Stimulated activated CD4-positive, alpha-beta T cell treated with anti-CD3 and anti-CD28 coated beads, Interleukin-12 subunit alpha, Interleukin-12 subunit beta, amount 100 ng/mL, for 4 hours (primary cell): Measurements from ENCODE around the gene SLC25A34.
A peak's percentile ranks its signal among the peaks of the same experiment; 100 is the strongest.
"Not testable (repeated sequence)": the region's sequence is repeated elsewhere in the genome, so short reads cannot be mapped to it uniquely, and the experiment has no call there.

ENCODE experiments used
- DNase-seq: peaks from one replicate; pipeline ENCODE4 v3.0.0-alpha.2; 2020

Gene SLC25A34

DNA sequence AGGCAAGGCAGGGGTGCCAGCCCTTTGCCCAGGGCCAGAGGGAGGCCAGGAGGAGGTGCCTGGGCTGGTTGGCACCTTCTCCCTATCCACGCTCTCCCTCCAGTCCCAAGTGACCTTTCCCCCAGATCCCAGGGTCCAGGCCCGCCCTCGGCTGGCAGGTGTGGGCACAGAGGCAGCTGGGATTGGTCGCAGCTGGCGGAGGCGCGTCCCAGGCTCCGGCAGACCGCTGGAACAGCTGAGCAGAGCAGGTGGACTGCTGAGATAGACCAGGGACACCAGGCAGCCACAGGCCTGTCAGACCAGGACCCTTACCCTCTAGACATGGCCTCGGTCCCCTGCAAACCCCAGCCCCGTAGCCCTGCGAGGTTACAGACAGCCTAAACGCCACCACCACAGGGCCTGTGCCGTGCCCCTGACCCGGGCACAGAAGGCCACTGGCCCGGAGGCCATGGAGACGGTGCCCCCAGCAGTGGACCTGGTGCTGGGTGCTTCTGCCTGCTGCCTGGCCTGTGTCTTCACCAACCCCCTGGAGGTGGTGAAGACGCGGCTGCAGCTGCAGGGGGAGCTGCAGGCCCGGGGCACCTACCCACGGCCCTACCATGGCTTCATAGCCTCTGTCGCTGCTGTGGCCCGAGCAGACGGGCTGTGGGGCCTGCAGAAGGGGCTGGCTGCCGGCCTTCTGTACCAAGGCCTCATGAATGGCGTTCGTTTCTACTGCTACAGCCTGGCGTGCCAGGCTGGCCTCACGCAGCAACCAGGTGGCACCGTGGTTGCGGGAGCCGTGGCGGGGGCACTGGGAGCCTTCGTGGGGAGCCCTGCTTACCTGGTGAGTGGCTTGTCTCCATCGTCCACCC lies at the start of gene SLC25A34:
Gene SLC25A34, plus strand, starts transcription at position 221 of the 854 bp plus-strand sequence. Its CDS starts 228 bp downstream, at position 449.
- DNase-seq = no peak

DNA sequence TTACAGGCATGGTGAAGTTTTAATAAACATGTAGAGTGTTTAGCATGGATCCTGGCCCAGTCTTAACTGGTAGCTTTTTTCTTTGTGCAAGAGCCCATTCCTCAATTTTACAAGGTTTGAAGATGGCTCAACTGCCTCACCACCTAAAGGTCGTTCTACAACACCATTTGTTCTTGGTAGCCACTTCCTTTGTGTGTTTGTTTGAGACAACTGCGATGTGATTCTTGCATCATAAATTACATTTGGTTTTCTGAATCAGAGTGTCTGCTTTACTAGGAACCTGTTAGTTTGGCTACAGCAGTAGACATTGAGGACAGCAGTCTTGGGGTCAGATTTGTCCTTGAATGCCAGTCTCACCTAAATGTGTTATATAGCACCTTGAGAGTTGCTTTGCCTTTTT lies 48.6 kb upstream of the SLC25A34 start:
- DNase-seq = no peak

DNA sequence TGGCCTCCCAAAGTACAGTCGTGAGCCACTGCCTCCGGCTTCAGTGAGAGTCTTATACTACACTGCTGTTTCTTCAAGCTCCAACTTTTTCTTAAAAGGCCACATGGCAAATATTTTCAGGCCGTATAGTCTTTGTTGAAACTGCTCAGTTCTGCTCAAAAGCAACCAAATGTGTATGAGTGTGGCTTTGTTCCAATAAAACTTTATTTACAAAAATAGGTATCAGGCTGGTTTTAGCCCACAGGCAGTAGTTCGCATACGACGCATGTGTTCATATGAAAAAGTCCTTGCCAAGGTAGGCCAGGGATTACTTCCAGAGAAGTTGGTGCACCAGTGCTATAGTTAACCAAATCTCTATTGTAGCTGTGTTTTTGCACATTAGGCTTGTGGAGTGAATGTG lies 45.7 kb upstream of the SLC25A34 start:
- no peak for DNase-seq

DNA sequence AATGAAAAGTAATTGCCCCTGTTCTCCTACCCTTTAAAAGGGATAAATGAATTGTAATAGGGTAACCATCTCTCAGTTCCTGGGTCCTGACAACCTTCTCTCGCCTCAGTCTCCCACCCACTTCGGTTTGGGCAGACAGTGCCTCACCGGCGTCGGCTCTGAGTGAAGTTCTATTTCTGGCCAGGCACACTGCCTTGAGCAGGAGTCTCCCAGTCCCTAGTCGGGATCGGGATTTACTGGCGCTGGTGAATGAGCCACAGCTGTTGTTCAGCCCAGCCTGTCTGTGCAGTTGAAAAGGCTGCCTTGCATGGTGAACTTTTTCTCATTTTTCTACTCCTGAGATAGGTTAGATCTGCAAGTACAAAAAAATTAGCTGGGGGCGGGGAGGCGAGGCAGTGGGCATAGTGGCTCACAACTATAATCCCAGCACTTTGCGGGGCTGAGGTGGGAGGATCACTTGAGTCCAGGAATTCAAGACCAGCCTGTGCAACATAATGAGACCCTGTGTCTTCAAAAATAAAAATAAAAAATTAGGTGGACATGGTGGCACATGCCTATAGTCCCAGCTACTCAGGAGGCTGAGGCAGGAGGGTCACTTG lies 44.5 kb upstream of the SLC25A34 start:
- DNase-seq = no peak

DNA sequence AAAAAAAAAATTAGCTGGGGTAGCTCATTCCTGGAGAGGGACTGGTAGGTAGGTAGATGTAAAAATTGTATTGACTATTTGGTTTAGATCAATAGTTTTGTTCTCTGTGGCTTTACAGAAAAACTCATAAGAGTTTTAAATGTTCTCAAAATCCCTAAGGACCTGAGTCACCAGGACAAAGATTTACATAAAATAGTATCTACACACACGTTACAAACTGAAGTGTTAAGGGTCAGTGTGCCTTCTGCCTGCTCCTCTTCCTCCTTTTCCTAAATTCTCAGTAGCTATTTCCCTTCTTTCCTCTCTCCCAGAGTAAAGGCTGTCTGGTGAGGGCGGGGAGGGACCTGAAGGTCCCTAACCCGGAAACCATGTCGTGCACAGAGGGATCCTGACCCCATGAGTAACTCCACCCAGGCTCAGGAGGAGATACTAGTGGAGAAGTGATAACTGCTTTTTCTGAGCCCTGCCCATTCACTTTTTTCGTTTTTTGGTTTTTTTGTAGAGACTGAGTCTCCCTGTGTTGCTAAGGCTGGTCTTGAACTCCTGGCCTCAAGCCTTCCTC lies 43.9 kb upstream of the SLC25A34 start:
- DNase-seq = no peak

DNA sequence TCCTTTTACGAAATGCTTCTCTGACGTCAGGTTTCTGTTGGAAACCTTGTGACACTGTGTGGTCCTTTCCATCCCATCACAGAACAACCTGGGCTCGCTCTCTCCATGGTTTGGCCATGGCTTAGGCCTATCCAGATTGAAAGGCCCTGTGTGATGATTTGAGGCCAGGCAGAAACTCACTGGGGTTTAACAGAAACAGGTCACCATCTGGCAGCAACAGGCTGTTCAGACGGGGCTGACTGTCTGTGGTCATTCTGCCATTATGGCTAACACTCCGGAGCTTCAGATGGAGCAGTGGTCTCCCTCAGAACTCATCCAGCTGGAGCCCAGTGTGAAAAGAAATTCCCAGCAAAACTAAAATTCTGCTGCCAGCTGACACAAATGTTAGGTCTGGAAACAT lies 42.7 kb upstream of the SLC25A34 start:
- no peak for DNase-seq

DNA sequence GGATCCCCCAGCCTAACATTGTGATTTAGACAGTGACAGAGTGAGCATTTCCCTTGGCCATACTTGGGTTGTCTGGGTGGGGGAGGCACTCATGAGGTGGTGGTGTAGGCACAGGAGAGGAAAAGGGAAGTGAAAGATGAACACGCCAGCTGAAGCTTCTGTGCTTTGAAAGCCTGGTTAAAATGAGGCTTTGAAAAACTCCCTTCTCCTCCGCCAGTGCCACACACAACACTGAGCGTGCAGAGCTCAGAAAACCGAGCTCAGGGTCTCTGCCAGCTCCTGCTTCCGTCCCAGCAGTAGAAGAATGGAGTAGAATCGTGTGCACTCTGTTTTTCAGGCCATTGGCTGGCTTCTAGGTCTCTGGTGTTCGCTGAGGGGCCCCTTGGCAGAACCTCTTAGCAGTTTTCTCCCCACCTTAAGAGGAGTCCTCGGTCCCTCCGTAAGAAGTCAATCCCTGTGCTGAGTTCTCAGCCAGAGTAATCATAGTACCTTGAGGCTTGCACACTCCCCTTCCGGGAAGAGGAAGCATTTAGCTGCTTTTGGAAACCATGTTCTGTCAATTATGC lies 39.0 kb upstream of the SLC25A34 start:
- DNase-seq = peak; percentile 16

DNA sequence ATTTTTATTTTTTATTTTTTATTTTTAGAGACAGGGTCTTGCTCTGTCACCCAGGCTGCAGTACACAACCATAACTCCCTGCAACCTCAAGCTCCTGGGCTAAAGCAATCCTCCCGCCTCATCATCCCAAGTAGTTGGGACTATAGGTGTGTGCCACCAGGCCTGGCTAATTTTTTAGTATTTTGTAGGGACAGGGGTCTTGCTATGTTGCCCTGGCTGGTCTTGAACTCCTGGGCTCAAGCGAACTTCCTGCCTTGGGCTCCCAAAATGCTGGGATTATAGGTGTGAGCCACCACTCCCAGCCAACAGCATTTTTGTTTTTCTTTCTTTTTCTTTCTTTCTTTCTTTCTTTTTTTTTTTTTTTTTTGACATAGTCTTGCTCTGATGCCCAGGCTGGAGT lies 37.9 kb upstream of the SLC25A34 start:
- no peak for DNase-seq

DNA sequence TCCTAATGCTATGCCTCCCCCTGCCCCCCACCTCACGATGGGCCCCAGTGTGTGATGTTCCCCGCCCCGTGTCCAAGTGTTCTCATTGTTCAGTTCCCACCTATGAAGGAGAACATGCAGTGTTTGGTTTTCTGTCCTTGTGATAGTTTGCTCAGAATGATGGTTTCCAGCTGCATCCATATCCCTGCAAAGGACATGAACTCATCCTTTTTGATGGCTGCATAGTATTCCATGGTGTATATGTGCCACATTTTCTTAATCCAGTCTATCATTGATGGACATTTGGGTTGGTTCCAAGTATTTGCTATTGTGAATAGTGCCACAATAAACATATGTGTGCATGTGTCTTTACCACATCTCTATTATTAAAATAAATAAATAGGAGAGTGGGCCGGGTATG lies 36.7 kb upstream of the SLC25A34 start:
- DNase-seq = not testable (repeated sequence)

DNA sequence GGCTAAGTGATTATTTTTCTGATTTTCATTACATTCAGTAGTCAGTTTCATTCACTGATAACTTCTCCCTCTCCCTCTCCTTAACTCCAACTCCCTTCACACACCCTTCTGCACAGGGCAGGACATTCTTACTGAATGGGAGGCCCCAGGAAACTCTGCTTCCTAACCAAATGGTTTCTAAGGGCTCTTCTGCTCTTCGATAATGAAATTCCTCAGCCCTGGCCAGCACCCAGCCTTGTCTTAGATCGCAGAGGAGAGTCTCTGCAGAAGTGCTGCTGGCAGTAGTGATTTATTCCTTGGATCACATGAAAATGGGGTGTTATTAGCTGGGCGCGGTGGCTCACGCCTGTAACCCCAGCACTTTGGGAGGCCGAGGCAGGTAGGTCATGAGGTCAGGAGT lies 35.5 kb upstream of the SLC25A34 start:
- DNase-seq = no peak

DNA sequence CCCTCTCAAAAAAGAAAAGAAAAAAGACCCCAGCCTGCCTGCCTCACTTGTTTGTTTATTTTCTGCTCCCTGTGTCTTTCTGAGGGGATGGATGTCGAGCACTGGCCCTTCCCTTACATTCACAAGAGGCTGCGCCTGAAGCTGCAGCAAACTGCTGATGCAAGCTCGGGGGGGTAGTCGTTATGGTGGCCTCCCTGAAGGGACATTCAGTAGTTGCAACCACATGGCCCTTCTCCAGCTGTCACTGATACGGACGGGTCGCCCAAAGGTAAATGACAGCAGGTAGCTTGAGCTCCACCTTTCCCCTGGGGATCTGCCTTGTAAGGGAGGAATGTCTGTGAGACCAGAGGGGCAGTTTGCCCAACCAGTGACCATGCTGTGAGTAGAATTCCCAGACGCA lies 34.3 kb upstream of the SLC25A34 start:
- DNase-seq = no peak

DNA sequence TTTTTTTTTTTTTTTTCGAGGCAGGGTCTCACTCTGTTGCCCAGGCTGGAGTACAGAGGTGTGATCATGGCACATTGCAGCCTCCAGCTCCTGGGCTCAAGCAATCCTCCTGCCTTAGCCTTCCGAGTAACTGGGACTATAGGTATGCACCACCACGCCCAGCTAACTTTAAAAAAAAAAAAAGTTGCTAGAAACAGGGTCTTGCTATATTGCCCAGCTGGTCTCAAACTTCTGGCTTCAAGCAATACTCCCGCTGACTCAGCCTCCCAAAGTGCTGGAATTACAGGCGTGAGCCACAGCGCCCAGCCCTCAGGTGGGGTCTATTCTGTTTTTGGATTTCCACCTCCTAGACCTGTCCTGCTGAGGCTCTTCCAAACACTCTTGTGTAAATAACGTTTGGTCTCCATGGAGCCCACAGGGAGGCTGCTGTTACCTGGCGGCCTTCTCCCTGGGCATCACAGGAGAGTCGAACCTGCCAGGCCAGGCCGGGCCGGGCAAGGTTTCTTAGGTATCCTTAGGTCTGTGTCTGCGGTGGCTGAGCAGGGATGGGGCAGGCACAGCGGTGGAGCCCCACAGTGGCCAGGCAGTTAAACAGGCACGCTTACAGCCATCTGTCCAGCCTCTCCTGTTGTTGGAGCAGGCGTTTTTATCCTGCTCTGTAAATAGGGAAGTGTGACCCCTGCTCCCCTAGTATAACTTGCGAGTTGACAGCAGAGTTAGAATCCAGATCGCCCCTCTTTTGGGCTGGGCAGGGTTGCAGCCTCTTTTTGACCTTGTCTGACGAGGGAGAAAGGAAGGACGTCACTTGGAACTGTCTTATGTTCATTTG lies 33.1 kb upstream of the SLC25A34 start:
- no peak for DNase-seq

DNA sequence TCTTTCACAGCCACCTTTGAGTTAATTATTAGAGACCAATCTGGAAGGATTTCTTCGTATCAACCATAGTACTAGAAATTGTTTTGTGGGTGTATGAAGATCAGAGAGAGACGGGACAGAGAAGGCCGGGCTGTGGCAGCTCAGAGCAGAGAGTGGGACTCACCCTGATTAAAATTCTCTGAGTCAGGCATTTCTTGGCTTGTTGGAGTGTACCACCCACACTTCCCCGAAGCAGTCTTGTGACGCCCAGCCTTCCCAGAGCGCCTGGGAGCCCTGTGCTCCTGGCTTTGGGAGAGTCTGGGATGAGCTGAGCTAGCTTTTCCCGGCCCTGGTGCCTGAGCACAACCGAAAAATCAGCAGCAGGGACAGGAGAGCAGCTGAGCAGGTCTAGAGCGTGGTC lies 32.5 kb upstream of the SLC25A34 start:
- DNase-seq = no peak

DNA sequence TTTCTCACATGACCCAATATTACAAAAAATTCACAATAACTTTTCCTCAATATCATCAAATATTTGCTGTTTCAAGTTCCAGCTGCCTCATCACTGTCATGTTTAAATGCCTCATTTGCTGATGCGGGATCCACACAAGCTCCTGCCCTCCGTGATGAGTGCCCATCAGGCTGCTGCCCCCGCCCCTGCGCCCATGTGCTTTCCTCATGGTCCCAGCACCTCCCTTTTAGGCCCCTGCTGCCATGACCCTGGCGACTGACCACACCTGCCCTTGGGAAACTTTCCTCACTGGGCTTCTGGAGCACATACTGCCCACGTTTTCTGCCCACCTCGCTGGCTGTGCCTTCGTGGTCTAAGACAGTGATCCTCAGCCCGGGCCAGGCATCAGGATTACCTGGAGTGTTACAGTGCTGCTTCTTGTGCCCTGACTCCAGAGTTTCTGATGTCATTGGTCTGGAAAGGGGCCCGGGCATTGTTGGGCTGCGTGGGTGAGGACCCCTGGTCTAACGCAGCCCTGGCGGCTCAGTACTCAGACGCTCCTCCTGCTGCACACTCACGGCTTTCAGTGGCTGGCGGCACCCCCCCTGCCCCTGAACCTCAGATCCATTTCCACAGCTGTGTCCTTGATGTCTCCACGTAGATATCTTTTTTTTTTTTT lies 31.4 kb upstream of the SLC25A34 start:
- DNase-seq = no peak

DNA sequence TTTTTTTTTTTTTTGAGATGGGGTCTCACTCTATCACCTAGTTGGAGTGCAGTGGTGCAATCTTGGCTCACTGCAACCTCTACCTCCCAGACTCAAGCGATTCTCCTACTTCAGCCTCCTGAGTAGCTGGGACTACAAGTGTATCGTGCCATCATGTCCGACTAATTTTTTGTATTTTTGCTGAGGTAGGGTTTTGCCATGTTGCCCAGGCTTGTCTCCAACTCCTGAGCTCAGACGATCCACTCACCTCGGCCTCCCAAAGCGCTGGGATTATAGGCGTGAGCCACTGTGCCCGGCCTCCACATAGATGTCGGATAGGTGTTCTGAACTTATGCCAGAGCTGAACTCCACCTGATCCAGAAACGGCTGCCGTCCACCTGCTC lies 30.9 kb upstream of the SLC25A34 start:
- no peak for DNase-seq

DNA sequence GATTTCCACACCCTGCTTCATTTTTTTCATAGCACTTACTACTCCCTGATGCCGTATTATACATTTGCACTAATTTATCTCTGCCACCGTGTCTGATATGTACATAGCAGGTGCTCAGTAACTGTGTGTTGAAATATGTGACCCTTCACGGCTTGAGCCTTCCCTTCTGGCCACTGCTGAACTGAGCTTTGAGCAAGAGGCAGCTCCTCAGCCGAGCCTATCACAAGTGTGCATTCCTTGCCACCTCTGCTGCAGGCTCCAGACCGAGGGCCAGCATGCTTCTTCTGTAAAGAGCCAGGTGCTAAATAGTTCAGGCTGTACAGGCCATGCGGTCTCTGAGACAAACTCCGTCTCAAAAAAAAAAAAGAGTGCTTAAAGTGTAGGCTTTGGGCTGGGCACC lies 29.3 kb upstream of the SLC25A34 start:
- no peak for DNase-seq

DNA sequence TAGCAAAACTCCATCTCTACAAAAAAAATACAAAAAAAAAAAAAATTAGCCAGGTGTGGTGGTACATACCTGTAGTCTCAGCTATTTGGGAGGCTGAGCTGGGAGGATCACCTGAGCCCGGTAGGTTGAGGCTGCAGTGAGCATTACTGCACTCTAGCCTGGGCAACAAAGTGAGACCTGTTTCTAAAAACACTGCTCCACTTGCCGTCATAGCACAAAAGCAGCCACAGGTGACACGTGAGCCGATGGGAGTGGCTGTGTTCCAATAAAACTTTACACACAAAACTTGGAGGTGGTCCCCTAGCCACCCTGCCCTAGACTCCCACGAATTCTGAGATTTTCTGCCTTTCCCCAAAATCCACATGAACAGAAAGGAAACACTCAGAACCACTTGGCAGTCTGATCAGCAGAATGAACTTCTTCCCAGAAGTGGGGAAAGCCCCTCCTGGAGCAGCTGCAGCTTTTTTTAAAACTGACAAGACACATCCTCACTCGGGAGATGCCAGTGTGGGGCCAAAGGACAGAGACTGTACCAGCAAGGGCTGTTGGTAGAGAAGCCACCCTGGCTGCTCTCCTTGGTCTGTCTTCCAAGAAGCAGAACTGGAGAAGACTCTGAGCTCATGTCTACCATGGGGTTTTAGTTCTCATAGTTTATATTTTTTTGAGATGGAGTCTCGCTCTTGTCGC lies 28.7 kb upstream of the SLC25A34 start:
- no peak for DNase-seq

DNA sequence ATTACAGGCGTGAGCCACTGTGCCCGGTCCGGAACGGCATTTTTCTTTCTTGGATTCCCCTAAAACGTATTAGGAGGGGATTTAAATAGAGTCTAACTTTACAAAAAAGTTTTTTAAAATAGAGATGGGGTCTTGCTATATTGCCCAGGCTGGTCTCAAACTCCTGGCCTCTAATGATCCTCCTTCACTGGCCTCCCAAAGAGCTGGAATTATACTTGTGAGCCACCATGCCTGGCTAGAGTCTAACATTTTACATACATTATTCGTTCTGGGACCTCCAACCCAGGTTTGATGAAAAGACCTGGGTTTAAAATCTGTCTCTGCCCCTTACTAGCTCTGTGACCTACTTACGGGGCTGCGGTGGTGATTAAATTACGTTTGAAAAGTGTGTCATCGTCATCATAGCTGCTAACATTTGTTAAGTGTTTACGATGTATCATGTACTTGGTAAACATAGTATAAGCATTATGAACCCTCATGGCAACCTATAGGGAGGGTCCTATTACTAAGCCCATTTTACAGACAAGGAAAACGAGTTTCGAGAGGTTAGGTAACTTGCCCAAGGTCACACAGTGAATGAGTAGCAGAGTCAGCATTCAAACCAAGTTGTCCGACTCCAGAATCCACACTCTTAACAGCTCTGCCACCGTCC lies 27.4 kb upstream of the SLC25A34 start:
- no peak for DNase-seq

DNA sequence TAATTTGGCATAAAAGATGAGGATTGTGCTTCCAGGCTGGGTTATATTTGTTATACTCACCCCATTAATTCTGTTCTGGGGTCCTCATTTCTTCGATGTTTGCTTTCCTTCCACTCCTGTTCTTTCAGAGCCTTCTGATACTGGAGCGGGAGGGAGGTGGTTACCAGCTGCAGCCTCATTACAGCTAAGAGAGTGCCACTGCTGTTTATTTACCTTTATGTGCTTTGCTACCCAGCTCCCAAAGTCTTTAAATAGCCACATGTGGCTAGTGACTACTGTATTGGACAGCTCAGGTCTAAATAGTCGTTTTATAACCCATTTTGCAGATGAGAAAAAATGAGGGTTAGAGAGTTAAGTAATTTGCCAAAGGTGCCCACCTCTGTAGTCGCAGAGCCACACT lies 26.8 kb upstream of the SLC25A34 start:
- DNase-seq = no peak

DNA sequence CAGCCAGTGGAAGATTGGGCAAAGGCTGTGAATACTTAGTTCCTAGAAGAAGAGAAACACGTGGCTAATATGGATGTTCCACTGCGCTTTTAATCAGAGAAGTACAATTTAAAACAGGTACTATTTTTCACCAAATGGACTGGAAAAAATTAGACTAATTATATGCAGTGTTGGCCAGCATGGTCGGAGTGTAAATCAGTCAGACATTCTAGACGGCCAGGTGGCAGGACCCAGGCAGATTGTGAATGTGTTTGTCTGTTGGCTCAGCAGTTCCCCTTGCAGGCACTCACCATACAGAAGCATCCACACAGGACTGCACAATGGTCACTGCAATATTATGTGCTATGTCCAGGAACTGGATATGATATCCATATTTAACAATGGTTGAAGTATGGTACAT lies 23.9 kb upstream of the SLC25A34 start:
- DNase-seq = no peak

DNA sequence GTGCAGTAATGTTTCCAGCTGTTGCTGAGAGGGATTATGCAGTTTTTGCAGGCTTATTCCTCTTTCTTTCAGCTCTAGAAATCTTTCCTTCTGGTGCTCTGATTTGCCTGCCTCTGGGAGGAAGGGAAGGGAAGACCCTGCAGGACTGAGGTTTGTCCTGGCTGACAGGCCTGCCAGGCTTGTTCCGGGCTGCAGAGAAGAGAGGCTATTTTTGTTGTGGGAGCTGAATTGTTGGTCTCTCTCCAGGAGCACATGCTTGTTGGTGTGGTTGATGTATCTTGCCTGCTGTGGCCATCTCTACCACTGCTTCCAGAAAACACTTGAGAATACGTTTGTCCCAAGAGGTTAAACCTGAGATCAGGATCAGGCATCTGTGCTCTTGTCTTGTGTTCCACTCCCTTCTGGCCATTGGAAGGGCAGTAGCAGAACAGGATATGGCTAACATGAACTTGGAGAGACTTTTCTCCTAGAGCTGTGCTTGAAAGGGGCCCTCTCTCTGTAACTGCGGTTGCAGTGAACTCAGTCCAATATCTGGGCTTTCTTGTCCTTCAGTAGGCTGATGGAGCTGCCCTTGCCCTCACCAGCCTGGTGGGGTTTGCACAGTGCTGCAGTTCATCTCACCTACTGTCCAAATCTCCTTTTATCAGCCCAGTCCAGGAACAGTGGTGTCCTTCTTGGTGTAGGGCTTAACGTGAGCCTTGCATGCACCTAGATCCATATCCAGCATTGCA lies 21.5 kb upstream of the SLC25A34 start:
- DNase-seq = no peak
